MV-4-11 (cell line): ENCODE results near the gene PRAMEF20.
"Not testable (repeated sequence)": the region's sequence is repeated elsewhere in the genome, so short reads cannot be mapped to it uniquely, and the experiment has no call there.

Experiments used
- DNase-seq: peaks from one replicate; lab custom pipeline; 2025; lab: John Stamatoyannopoulos, UW

The PRAMEF20 gene

DNA sequence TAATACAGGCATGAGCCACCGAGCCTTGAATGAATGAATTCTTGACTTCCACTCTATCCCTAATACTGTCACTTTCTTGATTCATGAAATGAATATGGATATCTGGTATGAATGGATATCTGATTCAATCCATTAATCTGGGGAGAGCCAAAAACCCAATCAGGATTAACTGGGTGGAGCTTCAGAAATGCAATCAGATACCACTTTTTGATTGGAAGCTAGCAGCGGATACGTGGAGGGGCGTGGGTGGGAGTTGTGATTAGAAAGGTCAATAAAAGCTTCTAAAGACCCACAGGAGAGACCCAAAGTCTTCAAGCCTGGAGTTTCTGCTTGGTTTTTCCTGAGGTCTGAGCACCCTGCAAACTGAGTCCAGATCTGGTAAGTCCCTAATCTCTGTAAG lies at the start of gene PRAMEF20:
Gene PRAMEF20, plus strand, starts transcription at position 301 of the 400 bp plus-strand sequence. CDS start 5,905 bp downstream, outside the sequence.
- not testable (repeated sequence) for DNase-seq

DNA sequence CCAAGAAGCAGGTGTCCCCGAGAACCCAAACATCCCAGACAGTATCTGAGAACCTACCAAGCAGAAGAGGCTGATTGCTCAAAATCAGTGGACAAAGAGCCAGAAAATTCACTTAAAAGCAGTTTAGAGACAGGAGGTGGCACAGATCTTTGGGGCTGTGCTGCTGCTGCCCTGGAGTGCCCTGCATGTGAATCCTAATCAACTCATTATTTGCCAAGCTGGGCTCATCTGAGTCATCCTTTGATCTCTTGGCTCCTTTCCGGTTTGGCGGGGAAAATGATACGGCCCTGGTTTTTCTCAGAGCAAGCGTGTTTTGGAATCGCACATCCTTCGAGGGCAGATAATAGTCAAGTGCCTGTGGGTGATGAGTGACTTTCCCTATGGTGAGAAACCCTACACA lies 47.9 kb upstream of the PRAMEF20 start:
- not testable (repeated sequence) for DNase-seq

DNA sequence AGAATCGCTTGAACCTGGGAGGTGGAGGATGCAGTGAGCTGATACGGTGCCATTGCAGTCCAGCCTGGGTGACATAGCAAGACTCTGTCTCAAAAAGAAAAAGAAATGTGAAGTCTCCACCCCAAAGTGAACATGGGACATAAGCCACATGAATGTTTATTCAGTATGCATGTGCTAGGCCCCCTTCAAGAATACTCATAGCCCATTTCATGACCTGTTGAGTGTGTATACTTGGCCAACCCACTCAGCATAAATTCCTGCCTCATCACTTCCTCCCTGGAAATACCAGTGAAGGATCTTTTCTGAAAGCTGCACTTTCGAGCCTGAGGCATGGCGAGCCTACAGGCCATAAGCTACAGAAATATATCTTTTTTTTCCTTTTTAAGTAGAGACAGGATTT lies 45.3 kb upstream of the PRAMEF20 start:
- DNase-seq: not testable (repeated sequence)

DNA sequence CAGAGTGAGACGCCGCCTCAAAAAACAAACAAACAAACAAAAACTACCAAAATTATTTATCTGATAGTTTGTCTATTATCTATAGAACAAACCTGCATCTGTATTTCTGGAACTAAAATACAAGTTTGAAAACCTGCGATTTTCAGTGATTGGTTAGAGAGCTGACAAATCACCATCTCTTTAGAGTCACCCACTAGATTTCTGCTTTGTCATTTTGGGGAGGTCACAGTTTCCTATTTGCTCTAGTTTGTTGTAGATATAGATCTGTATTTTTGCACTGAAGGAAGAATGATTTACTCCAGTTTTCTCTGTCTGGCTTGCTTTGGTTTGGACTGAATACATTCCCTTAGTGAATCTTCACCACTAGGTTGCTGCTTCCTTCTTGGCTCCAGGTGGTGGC lies 43.7 kb upstream of the PRAMEF20 start:
- not testable (repeated sequence) for DNase-seq

DNA sequence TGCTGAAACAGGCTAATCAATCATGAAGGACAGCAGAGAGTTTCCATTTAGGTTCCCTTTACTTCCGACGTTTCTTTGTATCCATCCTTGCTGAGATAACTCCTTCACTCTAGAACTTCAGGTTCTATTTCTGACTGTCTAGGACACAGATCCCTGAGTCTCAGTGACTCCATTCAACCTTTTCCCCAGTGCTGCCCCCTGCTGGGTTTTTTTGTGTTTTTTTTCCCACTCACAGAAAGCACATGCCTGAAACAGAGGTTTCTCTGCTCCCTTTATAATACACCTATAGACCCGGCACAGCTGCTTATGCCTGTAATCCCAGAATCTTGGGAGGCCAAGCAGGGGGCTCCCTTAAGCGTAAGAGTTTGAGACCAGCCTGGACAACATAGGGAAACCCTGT lies 41.7 kb upstream of the PRAMEF20 start:
- DNase-seq: not testable (repeated sequence)

DNA sequence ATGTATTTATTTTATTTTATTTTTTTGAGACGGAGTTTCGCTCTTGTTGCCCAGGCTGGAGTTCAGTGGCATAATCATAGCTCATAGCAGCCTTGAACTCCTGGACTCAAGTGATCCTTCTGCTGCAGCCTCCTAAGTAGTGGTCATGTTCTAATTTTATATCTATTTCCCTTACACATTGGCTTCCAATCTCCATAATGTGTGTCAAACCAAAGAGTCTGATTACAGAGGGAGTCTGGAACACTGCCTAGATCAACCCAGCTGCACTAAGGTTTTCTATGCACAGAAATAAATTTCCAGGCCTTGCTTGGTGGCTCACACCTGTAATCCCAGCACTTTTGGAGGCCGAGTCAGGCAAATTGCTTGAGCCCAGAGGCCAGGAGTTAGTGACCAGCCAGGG lies 31.3 kb upstream of the PRAMEF20 start:
- DNase-seq: not testable (repeated sequence)

DNA sequence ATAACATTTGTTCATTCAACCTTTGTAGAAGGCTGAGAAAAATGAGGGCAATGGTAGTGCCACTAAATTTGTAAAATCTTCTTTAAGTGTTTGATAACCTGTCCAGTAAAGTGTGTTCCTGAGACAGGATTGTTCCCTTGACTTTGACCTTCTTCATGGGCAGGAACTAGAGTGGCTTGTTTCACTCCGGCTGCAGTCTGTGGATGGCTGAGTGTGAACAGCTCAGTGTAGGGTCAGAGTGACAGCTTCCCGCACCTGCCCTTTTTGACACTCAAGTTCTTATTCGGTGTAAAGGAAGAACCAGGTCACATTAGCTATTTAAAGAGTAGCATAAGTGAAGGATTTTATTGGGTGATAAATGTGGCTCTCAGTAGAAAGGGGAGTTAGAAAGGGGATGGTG lies 29.9 kb upstream of the PRAMEF20 start:
- not testable (repeated sequence) for DNase-seq

DNA sequence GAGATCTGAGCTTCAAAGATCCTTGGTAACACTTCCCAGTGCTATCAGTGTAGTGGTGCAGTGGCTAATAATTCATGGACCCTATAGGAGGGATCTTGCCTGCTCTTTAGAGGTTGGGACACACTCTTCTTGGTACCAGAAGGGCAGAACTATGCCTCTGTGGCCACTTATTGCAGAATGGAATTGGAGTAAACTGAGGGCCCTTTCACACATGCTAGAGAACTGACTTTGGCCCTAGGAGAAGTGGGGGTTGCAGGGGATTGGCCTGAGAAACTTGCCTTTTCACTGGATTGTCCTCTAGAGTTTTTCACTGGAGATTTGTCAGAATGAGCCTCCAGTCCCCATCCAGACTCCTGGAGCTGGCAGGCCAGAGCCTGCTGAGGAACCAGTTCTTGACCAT lies 20.9 kb upstream of the PRAMEF20 start, which contains the start of gene PRAMEF17:
Gene PRAMEF17, plus strand, starts transcription at position 301 of the 400 bp plus-strand sequence. Its CDS starts 26 bp downstream, at position 327.
- not testable (repeated sequence) for DNase-seq

DNA sequence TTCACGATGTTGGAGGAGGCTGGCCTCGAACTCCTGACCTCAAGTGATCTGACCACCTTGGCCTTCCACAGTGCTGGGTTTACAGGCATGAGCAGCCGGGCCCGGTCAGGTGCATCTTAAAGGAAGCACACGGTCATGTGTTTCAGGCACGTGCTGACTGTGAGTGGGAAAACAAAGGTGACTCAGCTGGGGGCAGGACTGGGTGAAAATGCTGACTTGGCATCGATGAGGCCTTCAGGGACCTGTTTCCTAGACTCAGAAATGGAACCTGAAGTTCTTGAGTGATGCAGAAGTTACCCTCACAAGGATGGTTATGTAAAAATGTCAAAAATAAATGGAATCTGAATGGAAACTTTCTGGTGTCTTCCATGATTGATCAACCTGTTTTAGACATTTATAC lies 17.2 kb upstream of the PRAMEF20 start:
- not testable (repeated sequence) for DNase-seq

DNA sequence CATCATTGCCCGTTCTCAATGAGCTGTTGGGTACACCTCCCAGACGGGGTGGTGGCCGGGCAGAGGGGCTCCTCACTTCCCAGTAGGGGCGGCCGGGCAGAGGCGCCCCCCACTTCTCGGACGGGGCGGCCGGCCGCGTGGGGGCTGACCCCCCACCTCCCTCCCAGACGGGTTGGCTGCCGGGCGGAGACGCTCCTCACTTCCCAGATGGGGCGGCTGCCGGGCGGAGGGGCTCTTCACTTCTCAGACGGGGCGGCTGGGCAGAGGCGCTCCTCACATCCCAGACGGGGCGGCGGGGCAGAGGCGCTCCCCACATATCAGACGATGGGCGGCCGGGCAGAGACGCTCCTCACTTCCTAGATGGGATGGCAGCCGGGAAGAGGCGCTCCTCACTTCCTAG lies 15.5 kb upstream of the PRAMEF20 start:
- not testable (repeated sequence) for DNase-seq

DNA sequence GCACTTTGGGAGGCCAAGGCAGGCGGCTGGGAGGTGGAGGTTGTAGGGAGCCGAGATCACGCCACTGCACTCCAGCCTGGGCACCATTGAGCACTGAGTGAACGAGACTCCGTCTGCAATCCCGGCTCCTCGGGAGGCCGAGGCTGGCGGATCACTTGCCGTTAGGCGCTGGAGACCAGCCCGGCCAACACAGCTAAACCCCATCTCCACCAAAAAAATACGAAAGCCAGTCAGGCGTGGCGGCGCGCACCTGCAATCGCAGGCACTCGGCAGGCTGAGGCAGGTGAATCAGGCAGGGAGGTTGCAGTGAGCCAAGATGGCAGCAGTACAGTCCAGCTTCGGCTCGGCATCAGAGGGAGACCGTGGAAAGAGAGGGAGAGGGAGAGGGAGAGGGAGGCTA lies 14.9 kb upstream of the PRAMEF20 start:
- not testable (repeated sequence) for DNase-seq

DNA sequence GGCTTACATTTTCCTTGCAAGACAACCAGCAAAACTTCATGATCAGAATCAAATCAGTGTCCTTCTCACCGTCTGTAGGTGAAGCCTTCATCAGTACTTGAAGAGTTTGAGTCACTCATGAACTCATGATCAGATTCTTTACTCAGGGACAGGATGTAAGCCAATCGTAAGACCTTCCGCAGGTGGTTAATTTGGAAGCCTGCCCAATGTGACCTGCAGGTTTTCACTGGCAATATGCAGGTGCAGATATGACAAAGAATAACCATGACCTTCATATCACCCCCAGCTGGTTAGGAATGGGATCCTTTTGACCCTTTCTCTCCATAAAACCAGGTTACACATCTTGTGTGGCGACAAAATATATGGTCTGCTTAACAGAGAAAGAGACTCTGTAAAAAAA lies 2.4 kb upstream of the PRAMEF20 start:
- no peak for DNase-seq

DNA sequence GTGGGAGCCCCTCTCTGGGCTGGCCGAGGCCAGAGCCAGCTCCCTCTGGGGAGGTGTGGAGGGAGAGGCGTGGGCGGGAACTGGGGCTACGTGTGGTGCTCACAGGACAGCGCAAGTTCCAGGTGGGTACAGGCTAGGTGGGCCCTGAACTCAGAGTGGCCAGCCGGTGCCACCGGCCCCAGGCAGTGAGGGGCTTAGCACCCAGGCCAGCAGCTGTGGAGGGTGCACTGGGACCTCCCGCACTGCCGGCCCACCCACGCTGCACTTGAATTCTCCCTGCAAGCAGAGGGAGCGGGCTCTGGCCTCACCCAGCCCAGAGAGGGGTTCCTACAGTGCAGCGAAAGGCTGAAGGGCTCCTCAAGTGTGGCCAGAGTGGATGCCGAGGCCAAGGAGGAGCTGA lies 20.2 kb downstream of the PRAMEF20 start:
- DNase-seq: no peak

DNA sequence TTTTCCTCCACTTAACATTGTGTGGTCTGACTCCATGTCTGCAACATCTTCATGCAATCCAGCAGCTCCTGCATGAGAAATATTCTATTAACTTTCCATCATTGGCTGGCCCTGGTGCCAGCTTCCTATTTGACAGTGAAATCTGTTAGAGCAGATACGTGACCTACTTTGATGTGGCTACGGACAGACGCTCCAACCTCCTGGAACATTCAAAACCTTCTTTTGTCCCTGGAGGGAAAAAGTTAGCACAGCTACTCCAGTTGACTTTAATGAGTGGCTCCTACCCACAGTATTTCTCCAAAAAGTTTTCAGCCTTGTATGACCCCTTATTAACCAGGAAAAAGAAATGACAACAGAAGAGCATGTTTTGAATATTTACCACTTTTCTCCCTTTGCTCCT lies 22.0 kb downstream of the PRAMEF20 start:
- no peak for DNase-seq

DNA sequence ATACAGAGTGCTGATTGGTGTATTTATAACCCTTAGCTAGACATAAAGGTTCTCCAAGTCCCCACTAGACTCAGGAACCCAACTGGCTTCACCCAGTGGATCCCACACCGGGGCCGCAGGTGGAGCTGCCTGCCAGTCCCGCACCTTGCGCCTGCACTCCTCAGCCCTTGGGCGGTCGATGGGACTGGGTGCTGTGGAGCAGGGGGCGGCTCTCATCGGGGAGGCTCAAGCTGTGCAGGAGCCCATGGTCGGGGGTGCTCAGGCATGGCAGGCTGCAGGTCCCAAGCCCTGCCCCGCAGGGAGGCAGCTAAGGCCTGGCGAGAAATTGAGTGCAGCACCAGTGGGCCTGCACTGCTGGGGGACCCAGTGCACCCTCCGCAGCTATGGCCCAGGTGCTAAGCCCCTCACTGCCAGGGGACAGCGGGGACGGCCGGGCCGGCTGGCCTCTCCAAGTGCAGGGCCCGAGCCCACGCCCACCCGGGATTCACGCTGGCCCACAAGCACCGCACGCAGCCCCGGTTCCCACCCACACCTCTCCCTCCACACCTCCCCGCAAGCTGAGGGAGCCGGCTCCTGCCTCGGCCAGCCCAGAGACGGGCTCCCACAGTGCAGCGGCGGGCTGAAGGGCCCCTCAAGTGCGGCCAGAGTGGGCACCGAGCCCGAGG lies 23.6 kb downstream of the PRAMEF20 start:
- not testable (repeated sequence) for DNase-seq

DNA sequence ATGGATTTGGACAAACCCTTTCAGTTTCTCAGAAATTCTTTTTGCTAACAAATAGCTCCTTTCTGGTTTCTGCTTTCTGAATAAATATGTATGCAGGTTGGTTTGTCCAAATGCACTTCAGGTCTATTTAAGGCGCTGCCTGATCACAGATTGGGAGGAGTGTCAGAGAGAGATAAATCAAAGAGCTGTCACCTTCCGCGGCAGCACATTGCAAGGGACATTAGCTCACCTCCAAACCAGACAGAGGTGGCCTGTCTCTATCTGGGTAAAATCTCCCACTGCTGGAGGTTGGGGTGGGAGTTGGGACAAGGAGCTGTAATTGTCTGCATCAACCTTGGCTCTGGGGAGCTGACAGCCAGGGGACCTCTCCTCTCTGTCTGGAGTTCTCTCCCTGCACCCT lies 25.2 kb downstream of the PRAMEF20 start:
- DNase-seq: no peak

DNA sequence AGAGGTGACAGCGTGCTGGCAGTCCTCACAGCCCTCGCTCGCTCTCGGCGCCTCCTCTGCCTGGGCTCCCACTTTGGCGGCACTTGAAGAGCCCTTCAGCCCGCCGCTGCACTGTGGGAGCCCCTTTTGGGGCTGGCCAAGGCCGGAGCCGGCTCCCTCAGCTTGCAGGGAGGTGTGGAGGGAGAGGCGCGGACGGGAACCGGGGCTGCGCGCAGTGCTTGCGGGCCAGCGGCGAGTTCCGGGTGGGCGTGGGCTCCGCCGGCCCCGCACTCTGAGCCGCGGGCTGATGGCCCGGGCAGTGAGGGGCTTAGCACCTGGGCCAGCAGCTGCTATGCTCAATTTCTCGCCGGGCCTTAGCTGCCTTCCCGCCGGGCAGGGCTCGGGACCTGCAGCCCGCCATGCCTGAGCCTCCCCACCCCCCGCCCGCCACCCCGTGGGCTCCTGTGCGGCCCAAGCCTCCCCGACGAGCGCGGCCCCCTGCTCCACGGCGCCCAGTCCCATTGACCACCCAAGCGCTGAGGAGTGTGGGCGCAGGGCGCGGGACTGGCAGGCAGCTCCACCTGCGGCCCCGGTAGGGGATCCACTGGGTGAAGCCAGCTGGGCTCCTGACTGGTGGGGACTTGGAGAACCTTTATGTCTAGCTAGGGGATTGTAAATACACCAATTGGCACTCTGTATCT lies 29.0 kb downstream of the PRAMEF20 start:
- DNase-seq: not testable (repeated sequence)

DNA sequence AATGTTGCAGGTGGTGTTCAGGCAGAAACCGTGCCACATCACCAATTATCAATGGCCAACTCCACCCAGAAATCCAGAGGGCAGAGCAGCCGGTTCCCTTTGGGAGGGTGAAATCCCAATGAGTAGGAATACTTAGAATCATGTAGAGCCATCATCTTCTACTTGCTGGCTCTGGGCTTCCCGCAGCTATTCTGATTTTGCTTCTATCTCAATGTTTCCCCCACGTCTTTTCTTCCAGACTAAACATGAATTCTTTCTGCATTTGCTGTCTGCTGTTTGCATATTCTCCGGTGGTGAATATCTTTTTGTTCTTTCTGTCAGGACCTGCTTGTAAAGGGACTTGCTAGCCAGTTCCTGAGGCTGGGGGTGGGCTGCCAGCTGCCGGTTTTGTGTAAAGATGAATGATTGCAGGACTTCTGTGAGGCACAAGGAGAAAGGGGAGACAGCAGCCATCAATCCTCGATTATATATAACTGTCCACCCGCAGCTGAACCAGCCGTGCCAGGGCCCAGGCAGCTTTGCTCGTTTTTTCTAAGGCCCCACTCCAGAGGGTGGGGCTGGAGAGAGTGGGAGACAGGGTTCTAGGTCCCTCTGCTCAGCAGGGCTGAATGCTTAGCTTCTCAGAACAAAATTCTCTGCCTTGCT lies 33.2 kb downstream of the PRAMEF20 start:
- no peak for DNase-seq

DNA sequence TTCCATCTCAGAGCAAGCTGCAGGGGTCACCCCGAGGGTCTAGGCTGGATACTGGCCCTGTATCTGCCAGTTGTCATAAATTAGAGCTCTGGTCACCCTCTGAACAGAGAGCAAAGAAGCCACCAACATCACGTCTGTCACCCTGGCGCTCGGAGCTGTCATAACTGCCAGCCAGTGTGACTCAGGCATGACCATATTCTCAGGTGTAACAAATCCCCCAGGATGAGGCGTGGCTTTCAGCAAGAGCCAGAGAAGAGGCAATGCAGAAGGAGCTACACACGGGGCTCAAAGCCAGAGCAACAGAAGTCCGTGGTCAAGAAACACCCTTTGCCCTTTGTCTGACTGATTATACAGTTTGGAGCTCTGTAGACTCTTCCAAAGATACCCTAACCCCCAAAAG lies 40.0 kb downstream of the PRAMEF20 start:
- DNase-seq: no peak

DNA sequence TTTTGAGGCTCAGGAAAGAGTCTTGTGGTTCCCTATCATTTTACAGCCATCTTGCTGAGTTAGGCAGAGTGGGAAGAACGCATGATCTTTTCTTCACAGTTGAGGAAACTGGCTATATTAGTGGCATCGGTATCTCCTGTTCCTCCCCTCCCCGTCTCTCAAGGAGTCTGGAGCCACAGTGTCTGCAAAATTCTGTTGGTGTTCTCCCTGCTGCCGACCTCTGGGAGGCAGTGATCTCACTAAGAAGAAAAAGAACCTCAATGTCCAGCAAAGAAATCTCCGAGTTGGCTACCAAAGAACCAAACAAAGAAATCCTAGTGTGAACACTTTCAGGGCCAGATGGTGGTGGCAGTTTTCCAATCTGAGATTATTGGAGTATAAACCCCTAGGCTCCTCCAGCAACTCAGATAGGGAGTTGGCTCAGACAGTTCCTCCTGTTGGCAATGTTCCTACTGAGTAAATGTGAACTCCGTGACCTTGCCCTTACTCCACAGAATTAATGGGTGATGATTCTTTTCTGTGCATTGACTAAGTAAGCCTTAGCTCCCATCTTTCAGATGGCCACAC lies 41.2 kb downstream of the PRAMEF20 start:
- DNase-seq: no peak

DNA sequence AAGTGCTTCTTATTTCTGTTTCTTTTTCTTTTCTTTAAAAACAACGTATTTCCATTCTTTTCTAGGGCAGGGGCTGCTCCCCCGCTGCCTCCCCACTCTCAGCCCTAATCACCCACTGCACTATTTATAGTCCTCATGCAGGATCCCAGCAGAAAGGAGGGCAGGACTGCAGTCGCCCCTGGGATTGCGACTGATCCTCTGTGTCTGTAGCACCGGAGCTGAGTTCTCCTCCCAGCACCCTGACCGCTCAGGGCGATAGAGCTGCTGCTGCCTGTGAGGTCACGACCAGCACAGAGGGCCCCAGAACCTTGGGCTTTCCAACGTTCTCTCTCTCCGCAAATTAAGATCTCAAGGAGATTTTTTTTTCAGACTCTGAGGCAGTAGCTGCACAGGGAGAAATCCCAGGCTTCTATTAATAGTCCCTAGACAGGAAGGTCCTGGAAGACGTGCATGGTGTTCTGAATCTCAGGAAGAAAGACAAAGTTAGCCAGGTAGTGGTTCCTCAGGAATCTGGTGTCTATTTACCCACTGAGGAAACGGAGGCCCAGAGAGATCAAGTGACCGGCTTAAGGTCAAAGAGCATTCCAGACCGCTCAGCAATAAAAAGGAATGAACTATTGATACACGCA lies 46.8 kb downstream of the PRAMEF20 start:
- no peak for DNase-seq

DNA sequence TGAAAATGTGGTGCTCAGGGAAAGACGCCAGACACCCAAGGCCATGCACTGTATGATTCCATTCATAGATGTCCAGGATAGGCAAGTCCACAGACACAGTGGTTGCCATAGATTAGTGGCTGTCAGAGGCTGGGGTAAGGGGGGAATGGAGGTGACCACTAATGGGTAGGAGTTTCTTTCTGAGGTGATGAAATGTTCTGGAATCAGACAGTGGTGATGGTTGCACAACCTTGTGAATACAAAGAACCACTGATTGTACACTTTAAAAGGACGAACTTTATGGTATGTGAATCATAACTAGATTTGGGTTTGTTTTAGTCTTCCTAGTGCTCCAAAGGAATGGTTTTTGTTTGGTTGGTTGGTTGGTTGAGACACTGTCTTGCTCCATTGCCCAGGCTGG lies 51.7 kb downstream of the PRAMEF20 start:
- no peak for DNase-seq
